Sigmoid colon (tissue), 7 donors: Measurements from ENCODE around the gene BPTF. TPM values are rescaled to one million over a fixed set of nuclear protein-coding genes. Genes with fewer than 3 reads are reported as not detected.
"Not testable (repeated sequence)": the region's sequence is repeated elsewhere in the genome, so short reads cannot be mapped to it uniquely, and the experiment has no call there.

Source experiments
- DNase-seq: peaks from one replicate; pipeline ENCODE4 v3.0.0-alpha.2; 2019
- H3K27ac ChIP-seq, 4 donors: fragments of 200-600 bp; sonication (generic); one replicate each; pipeline ENCODE4 v1.5.1; 2016 to 2019; ENCODE audit warnings: mild to moderate bottlenecking in 1 of 4
- H3K27me3 ChIP-seq, 3 donors: fragments of 200-600 bp; sonication (generic); one replicate each; pipeline ENCODE4 v1.5.1; 2019; ENCODE audit warnings: mild to moderate bottlenecking in 1 of 3
- H3K36me3 ChIP-seq, 4 donors: fragments of 200-600 bp; sonication (generic); one replicate each; pipeline ENCODE4 v1.5.1; 2016 to 2019
- H3K4me1 ChIP-seq, 4 donors: fragments of 200-600 bp; sonication (generic); one replicate each; pipeline ENCODE4 v1.5.1; 2017 to 2019
- H3K4me3 ChIP-seq, 4 donors: fragments of 200-600 bp; sonication (generic); one replicate each; pipeline ENCODE4 v1.5.1; 2017 to 2019; ENCODE audit warnings: mild to moderate bottlenecking in 2 of 4, moderate library complexity in 1 of 4
- H3K9me3 ChIP-seq, 4 donors: fragments of 200-600 bp in 3 of 4; sonication (generic) in 3 of 4; one replicate each; pipeline versions ENCODE4 v1.5.1 to v1.6.1; 2013 to 2019
- EP300 ChIP-seq, 4 donors: sonication (generic); formaldehyde crosslinking; IDR thresholded peaks; one replicate each; pipeline ENCODE4 v1.6.1; 2017; ENCODE audit warnings: antibody characterized with exemption in 4 of 4
- POLR2A ChIP-seq, 2 donors: fragments of 450-650 bp; IDR thresholded peaks; one replicate each; pipeline ENCODE4 v1.6.1; 2016; ENCODE audit warnings: antibody characterized with exemption in 2 of 2, mild to moderate bottlenecking in 2 of 2, moderate library complexity in 2 of 2
- POLR2AphosphoS5 ChIP-seq, 4 donors: sonication (generic); formaldehyde crosslinking; IDR thresholded peaks; one replicate each; pipeline ENCODE4 v1.6.1; 2017; ENCODE audit warnings: antibody characterized with exemption in 4 of 4
- WGBS, 2 donors: extraction: QIAGEN DNeasy Blood & Tissue Kit; methylation state at CpG; one replicate each; pipeline ENCODE4 v1.1.7; 2013; 5-methylcytosine and 5-hydroxymethylcytosine counted together
- intact Hi-C: fragments of 100-400 bp; cut with DNase I; formaldehyde crosslinking; loops from one replicate; pipeline ENCODE4 v1.15.1; 2023
- polyA plus RNA-seq, 3 donors: library from polyadenylated mRNA; stranded (reverse); fragments of 200-250 nt; gene quantifications; one replicate each; pipeline ENCODE4 v1.2.3, GENCODE V29; 2013
- total RNA-seq, 4 donors: library from RNA; depleted of rRNA; stranded (reverse); fragments of >200 nt; gene quantifications; one replicate each; pipeline ENCODE4 v1.1.0, GENCODE V29; 2016
- TF ChIP-seq, protein P1 (sequence below), 4 experiments: fragments of 450-650 bp in 3 of 4; fragments of 200-600 bp in 1 of 4; IDR thresholded peaks; one replicate each; pipeline ENCODE4 v1.5.1; 2016 to 2019; ENCODE audit warnings: antibody characterized with exemption in 4 of 4, mild to moderate bottlenecking in 3 of 4, moderate library complexity in 2 of 4
- donor health status: healthy with polysubstance abuse.
- donor health status: Bipolar disorder and iron deficiency.
- donor health status: healthy.

The BPTF gene
- total and polyA plus RNA-seq, 7 donors, result 8.4 to 91.1 (median 64.6) TPM

GRCh38 chr17:67920212-67920611 lies 94.9 kb downstream of the BPTF start:
- Histone ChIP-seq H3K4me3 (no peak overlapping the region), H3K27ac (no peak overlapping the region), H3K27me3 (no peaks in the 10 kb centered on the region), H3K36me3 (peaks cover 11 to 80% (median 28%) of the 10 kb centered on the region in 4 donors), H3K4me1 (no peaks in the 10 kb centered on the region), H3K9me3 (no peaks in the 10 kb centered on the region)
- DNase-seq, result no peak
- WGBS, 2 donors, result 94% methylated on average over 4 of the region's 4 CpGs
- TF ChIP-seq EP300 (IDR thresholded peaks at IDR 0.05) (no peak), POLR2A (IDR thresholded peaks at IDR 0.05) (no peak), POLR2AphosphoS5 (IDR thresholded peaks at IDR 0.05) (no peak)
- TF ChIP-seq, protein P1, sequence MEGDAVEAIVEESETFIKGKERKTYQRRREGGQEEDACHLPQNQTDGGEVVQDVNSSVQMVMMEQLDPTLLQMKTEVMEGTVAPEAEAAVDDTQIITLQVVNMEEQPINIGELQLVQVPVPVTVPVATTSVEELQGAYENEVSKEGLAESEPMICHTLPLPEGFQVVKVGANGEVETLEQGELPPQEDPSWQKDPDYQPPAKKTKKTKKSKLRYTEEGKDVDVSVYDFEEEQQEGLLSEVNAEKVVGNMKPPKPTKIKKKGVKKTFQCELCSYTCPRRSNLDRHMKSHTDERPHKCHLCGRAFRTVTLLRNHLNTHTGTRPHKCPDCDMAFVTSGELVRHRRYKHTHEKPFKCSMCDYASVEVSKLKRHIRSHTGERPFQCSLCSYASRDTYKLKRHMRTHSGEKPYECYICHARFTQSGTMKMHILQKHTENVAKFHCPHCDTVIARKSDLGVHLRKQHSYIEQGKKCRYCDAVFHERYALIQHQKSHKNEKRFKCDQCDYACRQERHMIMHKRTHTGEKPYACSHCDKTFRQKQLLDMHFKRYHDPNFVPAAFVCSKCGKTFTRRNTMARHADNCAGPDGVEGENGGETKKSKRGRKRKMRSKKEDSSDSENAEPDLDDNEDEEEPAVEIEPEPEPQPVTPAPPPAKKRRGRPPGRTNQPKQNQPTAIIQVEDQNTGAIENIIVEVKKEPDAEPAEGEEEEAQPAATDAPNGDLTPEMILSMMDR (IDR thresholded peaks at IDR 0.05), result no peak
- intact Hi-C loops, result no loop called here

GRCh38 chr17:67922503-67922902 lies 97.2 kb downstream of the BPTF start:
- H3K36me3 ChIP-seq, result peaks cover 11 to 89% (median 28%) of the 10 kb centered on the region in 4 donors
- no peak for TF ChIP-seq POLR2A (IDR thresholded peaks at IDR 0.05)
- no peak for TF ChIP-seq POLR2AphosphoS5 (IDR thresholded peaks at IDR 0.05)
- TF ChIP-seq, protein P1 (IDR thresholded peaks at IDR 0.05), result no peak
- TF ChIP-seq EP300 (IDR thresholded peaks at IDR 0.05), result no peak
- DNase-seq, result no peak
- no peaks in the 10 kb centered on the region for H3K27me3 ChIP-seq
- intact Hi-C loops, result no loop called here
- WGBS, 2 donors, result 90 to 96% methylated on average over 5 of the region's 5 CpGs
- H3K27ac ChIP-seq, result no peak overlapping the region
- no peak overlapping the region for H3K4me3 ChIP-seq
- no peaks in the 10 kb centered on the region for H3K9me3 ChIP-seq
- H3K4me1 ChIP-seq, result no peaks in the 10 kb centered on the region

DNA sequence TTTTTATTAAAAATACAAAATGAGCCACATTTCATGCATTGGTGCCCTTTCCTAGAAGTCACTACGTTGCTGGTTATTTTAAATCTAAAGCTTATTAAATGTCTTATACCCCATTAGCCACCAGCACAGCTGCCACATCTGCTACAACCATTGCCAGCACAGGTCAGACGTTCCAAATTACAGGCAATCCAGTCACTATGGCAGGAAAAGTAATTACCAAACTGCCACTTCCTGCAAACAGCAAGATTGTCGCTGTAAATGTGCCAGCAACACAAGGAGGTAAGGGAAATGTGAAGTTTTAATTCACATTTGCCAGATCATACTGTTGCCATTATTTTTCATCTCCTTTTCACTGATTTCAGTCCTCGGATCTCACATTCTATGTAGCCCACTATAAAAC lies 103.5 kb downstream of the BPTF start:
- H3K4me3 ChIP-seq, H3K27me3 ChIP-seq, intact Hi-C loops, H3K27ac ChIP-seq, H3K9me3 ChIP-seq, DNase-seq, H3K4me1 ChIP-seq: not testable (repeated sequence)
- H3K36me3 ChIP-seq, result peaks cover 34 to 99% (median 59%) of the 10 kb centered on the region in 4 donors
- WGBS, 2 donors, result 13 to 56% methylated on average over 4 of the region's 4 CpGs

DNA sequence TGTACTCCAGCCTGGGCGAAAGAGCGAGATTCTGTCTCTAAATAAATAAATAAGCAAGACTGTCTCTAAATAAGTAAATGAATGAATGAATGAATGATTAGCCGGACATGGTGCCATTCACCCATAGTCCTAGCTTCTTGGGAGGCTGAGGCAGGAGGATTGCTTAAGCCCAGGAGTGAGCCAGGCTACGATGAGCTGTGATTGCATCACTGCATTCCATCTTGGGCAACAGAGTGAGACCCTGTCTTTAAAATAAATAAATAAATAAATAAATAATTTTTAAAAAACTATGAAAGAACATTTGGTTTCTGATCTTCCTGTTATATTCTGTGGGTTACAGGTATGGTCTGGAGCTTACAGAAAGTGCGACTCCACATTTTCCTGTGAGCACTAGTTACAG lies 105.9 kb downstream of the BPTF start:
- Histone ChIP-seq H3K4me3 (no peak overlapping the region), H3K4me1 (no peaks in the 10 kb centered on the region), H3K27ac (no peak overlapping the region), H3K9me3 (no peaks in the 10 kb centered on the region), H3K27me3 (no peaks in the 10 kb centered on the region), H3K36me3 (peaks cover 31 to 100% (median 57%) of the 10 kb centered on the region in 4 donors)
- no peak for DNase-seq
- TF ChIP-seq EP300 (IDR thresholded peaks at IDR 0.05) (no peak), POLR2A (IDR thresholded peaks at IDR 0.05) (no peak), POLR2AphosphoS5 (IDR thresholded peaks at IDR 0.05) (no peak)
- TF ChIP-seq, protein P1 (IDR thresholded peaks at IDR 0.05), result no peak
- intact Hi-C loops, result no loop called here
- WGBS, 2 donors, result 97% methylated on average over 5 of the region's 5 CpGs

DNA sequence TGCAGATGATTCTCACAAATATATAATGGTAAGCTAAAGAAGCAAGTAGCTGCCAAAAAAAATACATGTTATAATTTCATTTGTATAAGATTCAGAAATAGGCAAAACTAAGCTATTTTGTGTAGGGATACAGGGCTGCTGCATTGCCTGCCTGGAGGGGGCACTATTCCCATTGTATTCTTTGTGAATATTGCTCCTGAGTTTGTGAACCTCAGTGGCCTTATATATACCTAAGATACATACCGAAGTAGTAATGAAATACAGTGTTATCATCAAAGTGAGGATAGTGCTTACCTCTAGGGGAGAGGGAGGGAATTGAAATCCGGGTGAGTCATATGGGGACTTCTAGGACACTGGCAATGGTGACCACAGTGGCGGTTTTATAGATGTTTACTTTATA lies 117.5 kb downstream of the BPTF start:
- intact Hi-C loops, result no loop called here
- Histone ChIP-seq H3K4me3 (no peak overlapping the region), H3K4me1 (no peaks in the 10 kb centered on the region), H3K9me3 (no peaks in the 10 kb centered on the region), H3K27ac (no peak overlapping the region), H3K36me3 (peaks cover 27 to 94% (median 64%) of the 10 kb centered on the region in 4 donors), H3K27me3 (no peaks in the 10 kb centered on the region)
- DNase-seq, result no peak
- TF ChIP-seq POLR2AphosphoS5 (IDR thresholded peaks at IDR 0.05) (no peak), POLR2A (IDR thresholded peaks at IDR 0.05) (no peak)
- TF ChIP-seq, protein P1 (IDR thresholded peaks at IDR 0.05), result peak in 1 of 4 experiments; percentile 13
- WGBS, 2 donors, result 77 to 89% methylated on average over 3 of the region's 3 CpGs
